ENCODE measurements around the gene SCO2. TPM values are rescaled to one million over a fixed set of nuclear protein-coding genes. Genes with fewer than 3 reads are reported as not detected.

Gene SCO2
- total RNA-seq, 2 experiments from 2014 or later = 2.4 to 5.6 TPM

- CTCF ChIA-PET = interaction anchor here (0.6 to 4.4 kb wide), 9 partner anchors 8 to 192 kb away, joined by 3 to 43 read pairs (median 9); partner anchors contain the start of gene SCO2
- POLR2A ChIA-PET = no interaction called here
- H3K27me3 Mint-ChIP-seq = no peaks in the 10 kb centered on the region
- H3K4me1 Mint-ChIP-seq = peaks cover 19% of the 10 kb centered on the region
- no peak for DNase-seq
- intact Hi-C loops (cut with DNase I, micrococcal nuclease) = no loop called here
- no peak overlapping the region for H3K27ac Mint-ChIP-seq
- no peak overlapping the region for H3K4me3 Mint-ChIP-seq
- no peak for ATAC-seq
- H3K36me3 Mint-ChIP-seq (ENCODE audit: low read depth) = peaks cover 12% of the 10 kb centered on the region
- H3K9me3 Mint-ChIP-seq (ENCODE audit: low read depth) = no peaks in the 10 kb centered on the region
These were observed 38.9 kb upstream of the SCO2 start for GRCh38 chr22:50564289-50564688.

- H3K27ac Mint-ChIP-seq = peak overlapping the region; percentile 76
- intact Hi-C loops (cut with DNase I, micrococcal nuclease) = loop anchor here (1.0 to 2.0 kb wide), 4 partner anchors 19 to 65 kb away; partner anchors contain the start of genes CHKB (in 2 of the 2), ARSA (in 1 of the 2) and TYMP (in 1 of the 2)
- H3K36me3 Mint-ChIP-seq (ENCODE audit: low read depth) = peaks cover 6% of the 10 kb centered on the region
- ATAC-seq = no peak
- CTCF ChIA-PET = interaction anchor here (0.6 to 4.4 kb wide), 20 partner anchors 9 to 372 kb away, joined by 3 to 43 read pairs (median 4); partner anchors contain the start of genes KLHDC7B, LMF2, NCAPH2 and SCO2
- POLR2A ChIA-PET = interaction anchor here (1.3 to 1.6 kb wide), 2 partner anchors 19 to 38 kb away, joined by 4 to 8 read pairs; partner anchors contain the start of gene SCO2
- no peaks in the 10 kb centered on the region for H3K27me3 Mint-ChIP-seq
- peaks cover 19% of the 10 kb centered on the region for H3K4me1 Mint-ChIP-seq
- H3K9me3 Mint-ChIP-seq (ENCODE audit: low read depth) = no peaks in the 10 kb centered on the region
- H3K4me3 Mint-ChIP-seq = peak overlapping the region; percentile 83
- DNase-seq = no peak
These were observed 38.2 kb upstream of the SCO2 start for GRCh38 chr22:50563413-50564160.

GRCh38 chr22:50562523-50563412 is 37.4 kb upstream of the SCO2 start, which contains the start of gene SYCE3:
Gene SYCE3 (minus strand): TSS chr22:50562919. CDS start chr22:50556405, 6,514 bp downstream.
- POLR2A ChIA-PET = interaction anchor here (1.3 to 1.6 kb wide), 2 partner anchors 19 to 37 kb away, joined by 4 to 8 read pairs; partner anchors contain the start of gene SCO2
- CTCF ChIA-PET = interaction anchor here (0.6 to 4.4 kb wide), 22 partner anchors 10 to 372 kb away, joined by 3 to 43 read pairs (median 3); partner anchors contain the start of genes KLHDC7B, LMF2, NCAPH2 and SCO2
- no peaks in the 10 kb centered on the region for H3K27me3 Mint-ChIP-seq
- peak; percentile 96 for ATAC-seq
- H3K36me3 Mint-ChIP-seq (ENCODE audit: low read depth) = peaks cover 3% of the 10 kb centered on the region
- peak; percentile 99 for DNase-seq
- peak within 1 kb of the TSS; percentile 83 for H3K4me3 Mint-ChIP-seq
- peaks cover 19% of the 10 kb centered on the region for H3K4me1 Mint-ChIP-seq
- H3K9me3 Mint-ChIP-seq (ENCODE audit: low read depth) = no peaks in the 10 kb centered on the region
- peak within 1 kb of the TSS; percentile 84 for H3K27ac Mint-ChIP-seq
- intact Hi-C loops (cut with DNase I, micrococcal nuclease) = loop anchor here (1.0 to 2.0 kb wide), 9 partner anchors 18 to 66 kb away; partner anchors contain the start of genes CHKB (in 2 of the 2), ARSA (in 1 of the 2), NCAPH2 (in 1 of the 2) and TYMP (in 1 of the 2)

- POLR2A ChIA-PET = no interaction called here
- no peak for ATAC-seq
- H3K9me3 Mint-ChIP-seq (ENCODE audit: low read depth) = no peaks in the 10 kb centered on the region
- no peak for DNase-seq
- H3K27ac Mint-ChIP-seq = peak overlapping the region; percentile 84
- H3K27me3 Mint-ChIP-seq = no peaks in the 10 kb centered on the region
- H3K36me3 Mint-ChIP-seq (ENCODE audit: low read depth) = no peaks in the 10 kb centered on the region
- intact Hi-C loops (cut with DNase I, micrococcal nuclease) = loop anchor here (1.0 to 2.0 kb wide), 7 partner anchors 17 to 60 kb away; partner anchors contain the start of genes CHKB (in 1 of the 2), NCAPH2 (in 1 of the 2) and TYMP (in 1 of the 2)
- peak overlapping the region; percentile 45 for H3K4me3 Mint-ChIP-seq
- peaks cover 19% of the 10 kb centered on the region for H3K4me1 Mint-ChIP-seq
- CTCF ChIA-PET = interaction anchor here (1.6 to 1.7 kb wide), 2 partner anchors 14 to 33 kb away, joined by 3 to 7 read pairs; no protein-coding TSS in a partner anchor
These were observed 36.3 kb upstream of the SCO2 start for GRCh38 chr22:50561401-50562358.

GRCh38 chr22:50560034-50560433 is 34.6 kb upstream of the SCO2 start:
- Mint-ChIP-seq H3K27me3 (no peaks in the 10 kb centered on the region), H3K27ac (no peak overlapping the region), H3K9me3 (ENCODE audit: low read depth) (no peaks in the 10 kb centered on the region), H3K36me3 (ENCODE audit: low read depth) (no peaks in the 10 kb centered on the region), H3K4me3 (no peak overlapping the region), H3K4me1 (peaks cover 19% of the 10 kb centered on the region)
- ATAC-seq (no peak), DNase-seq (no peak)
- intact Hi-C loops (cut with DNase I, micrococcal nuclease) = no loop called here
- CTCF ChIA-PET = interaction anchor here (0.5 to 1.7 kb wide), 6 partner anchors 10 to 61 kb away, joined by 3 to 7 read pairs (median 3); partner anchors contain the start of gene KLHDC7B
- POLR2A ChIA-PET = interaction anchor here (0.6 kb wide), 1 partner anchor 49 kb away, joined by 3 read pairs; no protein-coding TSS in a partner anchor

GRCh38 chr22:50556703-50557102 is 31.3 kb upstream of the SCO2 start:
- ATAC-seq = no peak

GRCh38 chr22:50553310-50553709 is 27.9 kb upstream of the SCO2 start:
- Mint-ChIP-seq H3K4me1 (peaks cover 10% of the 10 kb centered on the region), H3K36me3 (ENCODE audit: low read depth) (peaks cover 3% of the 10 kb centered on the region), H3K27ac (no peak overlapping the region), H3K4me3 (no peak overlapping the region), H3K9me3 (ENCODE audit: low read depth) (no peaks in the 10 kb centered on the region), H3K27me3 (no peaks in the 10 kb centered on the region)
- DNase-seq (no peak), ATAC-seq (no peak)
- POLR2A ChIA-PET = no interaction called here
- intact Hi-C loops (cut with DNase I, micrococcal nuclease) = no loop called here
- CTCF ChIA-PET = no interaction called here

More at GRCh38 chr22:50556703-50557102, 31.3 kb upstream of the SCO2 start:
- ChIA-PET CTCF (interaction anchor here (0.6 to 1.9 kb wide), 4 partner anchors 9 to 321 kb away, joined by 3 to 9 read pairs (median 6); partner anchors contain the start of gene KLHDC7B), POLR2A (no interaction called here)
- no peaks in the 10 kb centered on the region for H3K9me3 Mint-ChIP-seq (ENCODE audit: low read depth)
- peaks cover 7% of the 10 kb centered on the region for H3K4me1 Mint-ChIP-seq
- intact Hi-C loops (cut with DNase I, micrococcal nuclease) = no loop called here
- no peaks in the 10 kb centered on the region for H3K27me3 Mint-ChIP-seq
- DNase-seq = no peak
- no peaks in the 10 kb centered on the region for H3K36me3 Mint-ChIP-seq (ENCODE audit: low read depth)
- H3K27ac Mint-ChIP-seq = no peak overlapping the region
- H3K4me3 Mint-ChIP-seq = no peak overlapping the region

GRCh38 chr22:50551160-50551752 is 25.9 kb upstream of the SCO2 start:
- CTCF ChIA-PET = interaction anchor here (1.3 to 2.2 kb wide), 3 partner anchors 12 to 70 kb away, joined by 3 to 15 read pairs (median 4); partner anchors contain the start of genes SCO2 and SYCE3
- peaks cover 3% of the 10 kb centered on the region for H3K36me3 Mint-ChIP-seq (ENCODE audit: low read depth)
- H3K27ac Mint-ChIP-seq = no peak overlapping the region
- no peaks in the 10 kb centered on the region for H3K27me3 Mint-ChIP-seq
- DNase-seq (no peak), ATAC-seq (no peak)
- H3K9me3 Mint-ChIP-seq (ENCODE audit: low read depth) = no peaks in the 10 kb centered on the region
- H3K4me3 Mint-ChIP-seq = no peak overlapping the region
- H3K4me1 Mint-ChIP-seq = peaks cover 12% of the 10 kb centered on the region
- POLR2A ChIA-PET = interaction anchor here (1.4 kb wide), 1 partner anchor 26 kb away, joined by 7 read pairs; the partner anchor contains the start of gene SCO2
- intact Hi-C loops (cut with DNase I, micrococcal nuclease) = no loop called here

- no peak for ATAC-seq
- Mint-ChIP-seq H3K36me3 (ENCODE audit: low read depth) (peaks cover 3% of the 10 kb centered on the region), H3K4me1 (peaks cover 21% of the 10 kb centered on the region), H3K9me3 (ENCODE audit: low read depth) (no peaks in the 10 kb centered on the region), H3K4me3 (peak overlapping the region; percentile 74), H3K27ac (no peak overlapping the region), H3K27me3 (no peaks in the 10 kb centered on the region)
- ChIA-PET POLR2A (interaction anchor here (1.4 kb wide), 1 partner anchor 25 kb away, joined by 7 read pairs; the partner anchor contains the start of gene SCO2), CTCF (interaction anchor here (0.8 to 2.2 kb wide), 6 partner anchors 10 to 71 kb away, joined by 3 to 15 read pairs (median 3); partner anchors contain the start of genes LMF2, SCO2 and SYCE3)
- DNase-seq = no peak
- intact Hi-C loops (cut with DNase I, micrococcal nuclease) = no loop called here
These were observed 25.0 kb upstream of the SCO2 start for GRCh38 chr22:50550395-50550794.

All from activated CD4-positive, alpha-beta T cell treated with anti-CD3 and anti-CD28 coated beads for 36 hours (primary cell).